HCT116 (cell line): ENCODE measurements around the gene ASXL2. TPM values are rescaled to one million over a fixed set of nuclear protein-coding genes. Genes with fewer than 3 reads are reported as not detected.

Experiments
- ATAC-seq: fragments of 200-7000 bp; cut with Tn5 transposase; 2 replicates; pipeline ENCODE4 v1.9.1; 2020; ENCODE audit warnings: mild to moderate bottlenecking, moderate library complexity
- BruUV-seq: library from RNA; stranded (reverse); fragments of 400-500 nt; replicated peaks from 2 replicates; lab custom pipeline; 2021; lab: Mats Ljungman, UMichigan
- CTCF ChIA-PET: fragments of 300-600 bp; sonication (Branson Sonifier 250); formaldehyde crosslinking; loops from one replicate; lab custom pipeline; 2021; ENCODE audit warnings: antibody characterized with exemption; lab: Charles Lee
- POLR2A ChIA-PET: fragments of 300-600, 350-600 bp; sonication (Branson Sonifier 250); formaldehyde crosslinking; loops from one replicate; lab custom pipeline; 2021; ENCODE audit warnings: antibody characterized with exemption; lab: Charles Lee
- RAD21 ChIA-PET, 2 experiments: fragments of 300-600 bp; sonication (Branson Sonifier 250); formaldehyde crosslinking; loops; one replicate each; lab custom pipeline; 2023; ENCODE audit warnings: low total read pairs in 2 of 2; ENCODE audit not compliant: uncharacterized antibody in 2 of 2, unreplicated experiment in 2 of 2, low non-redundant PET in 1 of 2; lab: Charles Lee
- DNase-seq: peaks from one replicate; pipeline ENCODE4 v3.0.0-alpha.2; 2010; ENCODE audit warnings: low read depth, low spot score
- H2AFZ ChIP-seq: fragments of 200-600 bp; shearing (Covaris generic), sonication (generic); 2 replicates; pipeline ENCODE4 v1.6.1; 2017; ENCODE audit warnings: low read depth, mixed run types, mixed read lengths, antibody characterized with exemption, low read length; ENCODE audit not compliant: poor library complexity, severe bottlenecking
- H3K27ac ChIP-seq: 2 replicates; pipeline ENCODE4 v1.5.1; 2012; ENCODE audit warnings: low read depth, low read length
- H3K27me3 ChIP-seq: fragments of 200-600 bp; sonication (generic); 2 replicates; pipeline ENCODE4 v1.6.1; 2016; ENCODE audit warnings: mixed run types, low read length, mixed read lengths; ENCODE audit not compliant: insufficient read depth
- H3K36me3 ChIP-seq, 2 experiments: fragments of 200-500 bp in 1 of 2; fragments of 200-600 bp in 1 of 2; sonication (Bioruptor generic) in 1 of 2; sonication (generic) in 1 of 2; 2 replicates each; pipeline versions ENCODE4 v1.5.1 to v1.6.1; 2014 to 2016; ENCODE audit warnings: low read length in 2 of 2, inconsistent platforms in 1 of 2, mixed read lengths in 1 of 2, mixed run types in 1 of 2; ENCODE audit not compliant: insufficient read depth in 2 of 2, control insufficient read depth in 1 of 2
- H3K4me1 ChIP-seq, 2 experiments: fragments of 200-600 bp in 1 of 2; sonication (generic) in 1 of 2; 2 replicates each; pipeline versions ENCODE4 v1.5.1 to v1.6.1; 2012 to 2017; ENCODE audit warnings: low read length in 2 of 2, inconsistent platforms in 1 of 2, mild to moderate bottlenecking in 1 of 2, mixed read lengths in 1 of 2, mixed run types in 1 of 2, moderate library complexity in 1 of 2; ENCODE audit not compliant: insufficient read depth in 2 of 2, control insufficient read depth in 1 of 2
- H3K4me2 ChIP-seq: fragments of 200-600 bp; sonication (generic); 2 replicates; pipeline ENCODE4 v1.6.1; 2017; ENCODE audit warnings: mixed run types, low read length, mixed read lengths
- H3K4me3 ChIP-seq, 2 experiments: fragments of 200-600 bp in 1 of 2; sonication (generic) in 1 of 2; replicated peaks in 1 of 2; 2 replicates each; pipeline ENCODE4 v1.5.1; 2011 to 2016; ENCODE audit warnings: low read length in 2 of 2, control low read depth in 1 of 2, low read depth in 1 of 2, mild to moderate bottlenecking in 1 of 2, mixed read lengths in 1 of 2, mixed run types in 1 of 2
- H3K79me2 ChIP-seq: fragments of 200-600 bp; sonication (generic); 2 replicates; pipeline ENCODE4 v1.6.1; 2017; ENCODE audit warnings: mild to moderate bottlenecking, mixed run types, low read length, moderate library complexity, mixed read lengths; ENCODE audit not compliant: insufficient read depth
- H3K9ac ChIP-seq: fragments of 200-600 bp; sonication (generic); 2 replicates; pipeline ENCODE4 v1.6.1; 2016; ENCODE audit warnings: low read length, mixed read lengths
- H3K9me2 ChIP-seq: fragments of 200-600 bp; sonication (generic), shearing (Covaris generic); 2 replicates; pipeline ENCODE4 v1.6.1; 2017; ENCODE audit warnings: mixed run types, mild to moderate bottlenecking, moderate library complexity; ENCODE audit not compliant: insufficient read depth
- H3K9me3 ChIP-seq, 2 experiments: fragments of 200-500 bp in 1 of 2; fragments of 200-600 bp in 1 of 2; sonication (Bioruptor generic) in 1 of 2; sonication (generic) in 1 of 2; 2 replicates each; pipeline ENCODE4 v1.6.1; 2014 to 2017; ENCODE audit warnings: low read length in 2 of 2, mixed read lengths in 2 of 2, inconsistent platforms in 1 of 2, low read depth in 1 of 2, mild to moderate bottlenecking in 1 of 2, mixed run types in 1 of 2, moderate library complexity in 1 of 2; ENCODE audit not compliant: control insufficient read depth in 1 of 2, insufficient read depth in 1 of 2
- H4K20me1 ChIP-seq: fragments of 200-600 bp; sonication (generic), shearing (Covaris generic); 2 replicates; pipeline ENCODE4 v1.6.1; 2017; ENCODE audit warnings: mixed run types, mild to moderate bottlenecking, moderate library complexity; ENCODE audit not compliant: insufficient read depth
- ELF1 ChIP-seq: IDR thresholded peaks from 2 replicates; pipeline ENCODE4 v1.6.1; 2012; ENCODE audit warnings: low read depth, borderline replicate concordance
- EZH2phosphoT487 ChIP-seq: fragments of 200-600 bp; IDR thresholded peaks from 2 replicates; pipeline ENCODE4 v1.6.1; 2018; ENCODE audit warnings: antibody characterized with exemption, borderline replicate concordance
- REST ChIP-seq: IDR thresholded peaks from 2 replicates; pipeline ENCODE4 v1.6.1; 2012; ENCODE audit warnings: low read depth
- ZBTB33 ChIP-seq: IDR thresholded peaks from 2 replicates; pipeline ENCODE4 v1.6.1; 2011; ENCODE audit warnings: mild to moderate bottlenecking, low read length, moderate library complexity; ENCODE audit not compliant: insufficient replicate concordance; ENCODE audit errors: extremely low read depth
- intact Hi-C: fragments of 100-400 bp; cut with micrococcal nuclease; formaldehyde crosslinking; loops from 2 replicates; pipeline ENCODE4 v1.10.0; 2022
- total RNA-seq: library from RNA; stranded (reverse); gene quantifications from one replicate; pipeline ENCODE4 v1.2.1, GENCODE V29; 2021; ENCODE audit not compliant: unreplicated experiment

Gene ASXL2
- total RNA-seq, 1 experiment from 2014 or later = 29.2 TPM

- Histone ChIP-seq H3K4me2 (no peak overlapping the region), H3K79me2 (no peaks in the 10 kb centered on the region), H3K4me1 (no peaks in the 10 kb centered on the region), H4K20me1 (no peaks in the 10 kb centered on the region; the same call in 1 of the 2 replicates), H3K27me3 (no peaks in the 10 kb centered on the region), H3K9ac (no peak overlapping the region), H2AFZ (no peak overlapping the region), H3K36me3 (peaks cover 2 to 10% of the 10 kb centered on the region in 2 experiments; a peak in 2 of 4 replicates), H3K9me3 (no peaks in the 10 kb centered on the region), H3K4me3 (no peak overlapping the region), H3K9me2 (no peaks in the 10 kb centered on the region), H3K27ac (no peak overlapping the region)
- ChIA-PET POLR2A (no interaction called here), RAD21 (no interaction called here), CTCF (no interaction called here)
- DNase-seq (no peak), ATAC-seq (no peak)
- no peak for TF ChIP-seq EZH2phosphoT487
- TF ChIP-seq ELF1 = no peak
- TF ChIP-seq REST = no peak
- intact Hi-C loops = no loop called here
- no TSS peak for BruUV-seq
Observed at GRCh38 chr2:25742501-25742900, 135.8 kb downstream of the ASXL2 start.

GRCh38 chr2:25740810-25741381 is 137.4 kb downstream of the ASXL2 start:
- no peak overlapping the region for H3K4me2 ChIP-seq
- ChIA-PET POLR2A (no interaction called here), CTCF (no interaction called here), RAD21 (no interaction called here)
- no peaks in the 10 kb centered on the region for H3K79me2 ChIP-seq
- DNase-seq (no peak), ATAC-seq (no peak)
- H3K27me3 ChIP-seq = no peaks in the 10 kb centered on the region
- no peaks in the 10 kb centered on the region; the same call in 1 of the 2 replicates for H4K20me1 ChIP-seq
- intact Hi-C loops = no loop called here
- no peaks in the 10 kb centered on the region for H3K9me2 ChIP-seq
- no peak for TF ChIP-seq ZBTB33
- peaks cover 0 to 10% of the 10 kb centered on the region in 2 experiments; a peak in 1 of 4 replicates for H3K36me3 ChIP-seq
- H3K4me3 ChIP-seq = no peak overlapping the region
- no TSS peak for BruUV-seq
- H3K9me3 ChIP-seq = no peaks in the 10 kb centered on the region
- H3K4me1 ChIP-seq = no peaks in the 10 kb centered on the region
- H2AFZ ChIP-seq = no peak overlapping the region
- H3K9ac ChIP-seq = no peak overlapping the region
- no peak overlapping the region for H3K27ac ChIP-seq
